Activated CD8-positive, alpha-beta memory T cell treated with anti-CD3 and anti-CD28 coated beads, Interleukin-2, amount 50 U/mL, for 4 hours (primary cell): ENCODE data around the gene SMIM10.
"Not testable (repeated sequence)": the region's sequence is repeated elsewhere in the genome, so short reads cannot be mapped to it uniquely, and the experiment has no call there.

ENCODE experiments used
- DNase-seq: peaks from one replicate; pipeline ENCODE4 v3.0.0-alpha.2; 2020

The SMIM10 gene

DNA sequence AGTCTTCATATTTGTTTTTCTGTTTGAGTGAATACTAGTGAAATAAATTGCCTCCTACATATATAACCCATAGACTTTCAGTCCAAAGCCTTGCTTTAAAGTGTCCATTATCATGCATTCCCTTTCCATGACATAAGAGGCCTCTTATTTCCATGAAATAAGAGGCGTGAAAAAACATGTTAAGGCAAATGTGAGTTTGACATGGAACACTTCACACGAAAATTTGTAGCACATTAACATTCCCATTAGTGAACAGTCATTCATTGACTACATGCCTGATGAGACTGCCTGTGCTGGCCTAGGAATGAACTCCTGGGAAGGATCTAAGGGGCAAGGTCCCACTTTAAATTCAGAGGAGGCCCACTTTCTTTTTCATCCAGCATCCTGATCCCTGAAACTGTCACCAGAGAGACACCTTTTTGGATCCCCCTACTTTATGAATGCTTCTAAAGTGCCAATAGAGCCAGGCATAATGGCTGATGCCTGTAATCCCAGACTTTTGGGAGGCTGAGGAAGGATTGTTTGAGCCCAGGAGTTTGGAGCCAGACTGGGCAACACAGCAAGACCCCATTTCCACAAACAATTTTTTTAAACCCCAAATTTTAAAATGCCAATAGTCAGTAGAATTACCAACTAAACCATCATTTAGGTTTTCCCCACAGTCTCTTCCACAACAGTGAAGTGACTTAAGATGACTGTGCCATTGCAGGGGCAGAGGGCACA lies 24.9 kb downstream of the SMIM10 start:
- DNase-seq = no peak

- DNase-seq = not testable (repeated sequence)
These were observed 29.1 kb downstream of the SMIM10 start for GRCh38 chrX:135019890-135020289.

DNA sequence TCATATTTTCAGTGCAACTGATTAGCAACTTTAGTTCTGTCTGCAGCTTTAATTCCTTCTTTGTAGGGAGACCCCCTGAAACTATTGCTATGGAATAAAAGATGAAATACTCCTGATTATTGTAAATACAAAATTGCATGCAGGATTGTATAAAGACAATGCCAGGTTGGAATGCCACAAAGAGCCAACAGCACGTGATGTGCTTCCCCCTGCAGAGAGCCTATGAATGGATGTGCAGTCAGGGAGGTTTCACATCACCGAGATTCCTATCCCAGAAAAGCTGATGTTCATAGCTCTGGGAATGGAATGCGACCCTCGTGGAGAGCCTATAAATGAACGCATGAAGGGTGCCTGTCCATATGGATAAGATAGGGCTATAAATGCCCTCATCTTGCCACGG lies 33.0 kb downstream of the SMIM10 start:
- not testable (repeated sequence) for DNase-seq

DNA sequence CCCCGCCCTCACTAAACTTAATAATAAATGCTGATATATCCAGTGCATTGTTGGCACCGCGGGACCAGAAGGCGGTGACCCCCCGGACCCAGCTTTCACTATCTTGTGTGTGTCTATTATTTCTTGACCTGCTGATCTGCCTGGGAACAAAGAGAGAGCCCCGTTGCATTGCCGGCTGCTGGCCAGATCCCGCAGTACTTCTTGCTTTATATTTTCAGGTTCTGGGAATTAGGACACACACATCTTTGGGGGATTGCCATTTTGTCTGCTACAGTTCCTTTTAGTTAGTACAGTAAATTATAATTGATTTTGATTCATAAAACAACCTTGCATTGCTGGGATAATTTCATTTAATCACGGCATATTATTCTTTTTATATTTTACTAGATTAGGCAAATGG lies 33.7 kb downstream of the SMIM10 start:
- DNase-seq = no peak

- not testable (repeated sequence) for DNase-seq
These were observed 39.6 kb downstream of the SMIM10 start for GRCh38 chrX:135030207-135030963.

DNA sequence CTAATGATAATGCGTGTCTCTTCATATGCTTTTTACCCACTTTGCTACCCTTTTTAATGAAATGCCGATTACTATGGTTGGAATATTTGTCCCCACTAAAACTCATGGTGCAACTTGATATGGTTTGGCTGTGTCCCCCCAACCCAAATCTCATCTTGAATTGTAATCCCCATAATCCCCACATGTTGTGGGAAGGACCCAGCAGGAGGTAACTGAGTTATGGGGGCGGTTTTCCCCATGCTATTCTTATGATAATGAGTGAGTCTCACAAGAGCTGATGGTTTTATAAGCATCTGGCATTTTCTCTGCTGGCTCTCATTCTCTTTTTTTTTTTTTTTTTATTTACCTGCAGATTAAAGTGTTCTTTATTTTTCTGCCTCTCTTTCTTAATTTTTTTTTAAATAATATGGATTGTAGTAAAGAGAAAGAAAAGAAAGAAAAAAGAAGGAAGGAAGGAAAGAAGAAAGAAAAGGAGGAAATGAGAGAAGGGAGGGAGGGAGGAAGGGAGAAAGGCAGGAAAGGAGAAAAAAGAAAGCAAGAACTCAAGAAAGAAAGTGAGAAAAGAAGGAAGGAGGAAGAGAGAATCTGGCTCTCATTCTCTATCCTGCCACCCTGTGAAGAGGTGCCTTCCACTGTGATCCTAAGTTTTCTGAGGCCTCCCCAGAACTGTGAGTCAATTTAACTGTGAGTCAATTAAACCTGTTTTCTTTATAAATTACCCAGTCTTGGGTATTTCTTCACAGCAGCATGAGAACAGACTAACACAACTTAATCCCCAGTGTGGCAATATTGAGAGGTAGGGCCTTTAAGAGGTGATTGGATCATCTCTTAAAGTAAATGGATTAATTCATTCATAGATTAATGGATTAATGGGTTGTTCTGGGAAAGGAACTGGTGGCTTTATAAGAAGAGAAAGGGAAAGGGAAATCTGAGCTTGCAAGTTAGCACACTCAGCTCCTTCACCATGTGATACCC lies 50.6 kb downstream of the SMIM10 start:
- not testable (repeated sequence) for DNase-seq
